MCF 10A (cell line): ENCODE data around the gene AP5B1. TPM values are rescaled to one million over a fixed set of nuclear protein-coding genes. Genes with fewer than 3 reads are reported as not detected.

ENCODE experiments used
- BruUV-seq: library from RNA; stranded (reverse); fragments of 400-500 nt; replicated peaks from 2 replicates; lab custom pipeline; 2021; lab: Mats Ljungman, UMichigan
- CTCF ChIA-PET: fragments of 300-600 bp; sonication (Branson Sonifier 250); formaldehyde crosslinking; extraction: SDS; loops from one replicate; lab custom pipeline; 2021; ENCODE audit warnings: antibody characterized with exemption, inconsistent platforms; lab: Yijun Ruan, JAX
- POLR2A ChIA-PET: fragments of 300-600, 350-650 bp; sonication (Branson Sonifier 250); formaldehyde crosslinking; extraction: SDS; loops from one replicate; lab custom pipeline; 2020; ENCODE audit warnings: antibody characterized with exemption, inconsistent platforms; lab: Yijun Ruan, JAX
- DNase-seq: peaks from one replicate; pipeline ENCODE4 v3.0.0-alpha.2; 2018; ENCODE audit not compliant: unreplicated experiment
- H3K27ac Mint-ChIP-seq: one replicate; pipeline ENCODE4 v1.8.0; 2022; ENCODE audit warnings: mild to moderate bottlenecking, low read depth, mixed read lengths; ENCODE audit not compliant: unreplicated experiment
- H3K27me3 Mint-ChIP-seq: one replicate; pipeline ENCODE4 v1.8.0; 2022; ENCODE audit warnings: mixed read lengths; ENCODE audit not compliant: insufficient read depth, unreplicated experiment
- H3K36me3 Mint-ChIP-seq: one replicate; pipeline ENCODE4 v1.8.0; 2022; ENCODE audit warnings: mild to moderate bottlenecking, moderate library complexity, mixed read lengths; ENCODE audit not compliant: insufficient read depth, unreplicated experiment
- H3K4me1 Mint-ChIP-seq: one replicate; pipeline ENCODE4 v1.8.0; 2022; ENCODE audit warnings: mixed read lengths; ENCODE audit not compliant: insufficient read depth, unreplicated experiment
- H3K4me3 Mint-ChIP-seq: one replicate; pipeline ENCODE4 v1.8.0; 2022; ENCODE audit warnings: mild to moderate bottlenecking, moderate library complexity, mixed read lengths; ENCODE audit not compliant: unreplicated experiment
- H3K9me3 Mint-ChIP-seq: one replicate; pipeline ENCODE4 v1.8.0; 2022; ENCODE audit warnings: mixed read lengths; ENCODE audit not compliant: unreplicated experiment
- CTCF ChIP-seq: fragments of 200-600 bp; IDR thresholded peaks from one replicate; pipeline ENCODE4 v1.8.0; 2022; ENCODE audit warnings: antibody characterized with exemption, mild to moderate bottlenecking; ENCODE audit not compliant: unreplicated experiment
- intact Hi-C: fragments of 100-400 bp; cut with micrococcal nuclease; formaldehyde crosslinking; loops from 2 replicates; pipeline ENCODE4 v1.14.1; 2022
- total RNA-seq: library from RNA; stranded (reverse); gene quantifications from 2 replicates; pipeline ENCODE4 v1.2.3, GENCODE V29; 2022

AP5B1 gene
- total RNA-seq, 1 experiment from 2014 or later: 12.9 TPM

GRCh38 chr11:65809496-65809895 is 28.7 kb upstream of the AP5B1 start:
- Mint-ChIP-seq H3K4me3 (no peak overlapping the region), H3K9me3 (no peaks in the 10 kb centered on the region), H3K36me3 (no peaks in the 10 kb centered on the region), H3K27ac (no peak overlapping the region), H3K27me3 (peaks cover 14% of the 10 kb centered on the region), H3K4me1 (peaks cover 4% of the 10 kb centered on the region)
- ChIA-PET CTCF (interaction anchor here (0.9 to 3.3 kb wide), 3 partner anchors 29 to 65 kb away, joined by 3 to 15 read pairs (median 3); partner anchors contain the start of gene AP5B1), POLR2A (interaction anchor here (0.9 to 1.1 kb wide), 2 partner anchors 25 to 97 kb away, joined by 3 to 5 read pairs; partner anchors contain the start of gene KAT5)
- TF ChIP-seq CTCF: no peak
- no peak for DNase-seq
- no TSS peak for BruUV-seq
- intact Hi-C loops: no loop called here

DNA sequence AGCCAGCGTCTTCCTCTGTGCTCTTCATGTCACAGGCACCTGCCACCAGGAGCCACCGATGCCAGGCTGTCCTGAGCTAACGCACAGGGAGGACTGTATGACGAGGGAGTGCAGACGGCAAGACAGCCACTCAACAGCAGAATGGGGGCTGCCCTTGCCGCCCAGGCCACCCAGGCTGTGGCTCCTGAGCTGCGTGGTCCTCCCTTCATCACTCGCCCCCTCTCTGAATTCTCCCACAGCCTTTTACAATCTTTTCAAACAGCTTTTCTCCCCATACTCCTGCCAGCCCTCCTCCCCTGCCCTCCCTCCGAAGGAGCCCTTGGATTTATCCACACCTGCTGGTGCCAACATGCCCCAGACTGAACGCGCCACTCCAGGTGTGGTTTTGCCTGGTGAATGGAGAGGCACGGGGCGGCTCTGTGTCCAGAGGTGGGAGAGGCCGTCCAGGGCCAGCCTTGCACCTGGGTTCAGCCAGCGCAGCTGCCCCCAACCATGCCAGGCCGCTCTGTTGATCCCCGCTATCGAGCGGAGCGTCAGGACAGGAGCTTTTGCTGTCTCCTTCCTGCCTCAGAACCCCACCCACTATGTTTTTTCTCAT is 28.1 kb upstream of the AP5B1 start:
- DNase-seq: no peak
- ChIA-PET CTCF (interaction anchor here (0.9 to 3.3 kb wide), 3 partner anchors 8 to 31 kb away, joined by 3 to 15 read pairs (median 10); partner anchors contain the start of gene AP5B1), POLR2A (interaction anchor here (1.1 kb wide), 1 partner anchor 24 kb away, joined by 5 read pairs; no protein-coding TSS in a partner anchor)
- Mint-ChIP-seq H3K4me3 (no peak overlapping the region), H3K27ac (no peak overlapping the region), H3K27me3 (peaks cover 14% of the 10 kb centered on the region), H3K36me3 (no peaks in the 10 kb centered on the region), H3K9me3 (no peaks in the 10 kb centered on the region), H3K4me1 (peaks cover 4% of the 10 kb centered on the region)
- intact Hi-C loops: no loop called here
- no peak for TF ChIP-seq CTCF
- BruUV-seq: no TSS peak

DNA sequence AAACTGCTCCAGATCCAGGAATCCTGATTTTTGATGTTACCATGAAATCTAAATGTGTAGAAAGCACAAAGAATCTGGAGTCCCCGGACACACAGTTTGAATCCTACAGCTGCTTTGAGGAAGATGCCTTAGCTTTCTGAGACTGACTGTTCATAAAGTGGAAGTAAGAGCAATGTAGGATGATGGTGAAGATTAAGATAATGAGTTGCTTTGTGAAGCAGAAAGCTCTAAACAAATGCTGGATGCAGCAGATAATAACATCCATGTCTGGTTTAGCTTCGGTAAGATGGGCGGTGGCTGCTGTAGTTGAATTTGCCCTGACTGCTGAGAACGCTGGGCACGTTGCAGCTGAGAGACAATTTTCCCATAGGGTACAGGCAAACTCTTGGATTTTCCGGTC is 26.2 kb upstream of the AP5B1 start:
- Mint-ChIP-seq H3K27me3 (peaks cover 14% of the 10 kb centered on the region), H3K9me3 (no peaks in the 10 kb centered on the region), H3K36me3 (no peaks in the 10 kb centered on the region), H3K4me1 (peaks cover 4% of the 10 kb centered on the region), H3K27ac (no peak overlapping the region), H3K4me3 (no peak overlapping the region)
- ChIA-PET CTCF (interaction anchor here (0.6 to 3.3 kb wide), 6 partner anchors 10 to 199 kb away, joined by 3 to 15 read pairs (median 3); partner anchors contain the start of gene AP5B1), POLR2A (interaction anchor here (1.0 kb wide), 2 partner anchors 9 to 95 kb away, joined by 3 read pairs; partner anchors contain the start of gene KAT5)
- DNase-seq: no peak
- TF ChIP-seq CTCF: no peak
- BruUV-seq: no TSS peak
- intact Hi-C loops: no loop called here

DNA sequence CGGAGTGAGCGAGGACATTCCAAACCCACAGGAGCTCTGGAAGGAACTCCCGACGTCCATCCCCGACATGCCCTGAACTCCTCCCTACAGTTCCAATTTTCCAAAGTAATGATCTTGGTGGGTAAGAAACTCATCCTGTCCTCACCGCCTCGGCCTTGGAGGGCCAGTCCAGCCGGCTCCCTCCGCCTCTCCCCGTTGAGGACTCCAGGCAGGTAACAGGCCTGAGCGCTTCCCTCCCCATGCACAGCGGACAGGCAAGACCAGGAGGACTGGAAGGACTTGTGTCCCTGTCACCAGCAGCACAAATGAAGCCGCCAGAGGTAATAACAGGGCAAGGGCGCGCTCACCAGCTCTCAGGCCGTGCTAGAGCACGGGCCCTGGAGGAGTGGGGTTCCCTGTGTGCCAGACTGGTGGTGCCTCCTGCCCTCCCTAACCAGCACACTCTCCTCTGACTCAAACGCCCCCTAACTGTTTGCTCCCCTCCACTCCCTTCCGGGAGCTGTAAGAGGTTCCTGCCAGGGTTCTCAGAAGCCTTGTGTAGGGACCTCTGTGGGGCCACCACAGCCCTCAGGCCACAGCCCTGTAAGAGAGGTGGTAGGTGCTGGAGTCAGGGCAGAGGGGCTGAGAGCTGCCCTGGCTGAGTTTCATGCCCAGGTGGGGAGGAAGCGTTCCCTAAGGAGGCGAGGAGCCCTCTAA is 23.2 kb upstream of the AP5B1 start:
- no TSS peak for BruUV-seq
- ChIA-PET CTCF (interaction anchor here (0.6 to 2.2 kb wide), 2 partner anchors 24 to 550 kb away, joined by 3 to 9 read pairs; no protein-coding TSS in a partner anchor), POLR2A (interaction anchor here (1.1 kb wide), 1 partner anchor 13 kb away, joined by 4 read pairs; no protein-coding TSS in a partner anchor)
- no peak overlapping the region for H3K4me3 Mint-ChIP-seq
- H3K36me3 Mint-ChIP-seq: no peaks in the 10 kb centered on the region
- no peak for TF ChIP-seq CTCF
- peaks cover 10% of the 10 kb centered on the region for H3K27me3 Mint-ChIP-seq
- no peak for DNase-seq
- no peaks in the 10 kb centered on the region for H3K9me3 Mint-ChIP-seq
- intact Hi-C loops: no loop called here
- no peaks in the 10 kb centered on the region for H3K4me1 Mint-ChIP-seq
- no peak overlapping the region for H3K27ac Mint-ChIP-seq
